ENCODE data around the gene ROBO2. TPM values are rescaled to one million over a fixed set of nuclear protein-coding genes. Genes with fewer than 3 reads are reported as not detected.

Gene ROBO2
- polyA plus RNA-seq, 2 of the 4 experiments (the other 2 are of a cell fraction), result 0.04 TPM; not detected in 1

GRCh38 chr3:77086408-77086807 lies 46.5 kb downstream of the ROBO2 start:
- DNase-seq (ENCODE audit: low read depth in 1 of 2, low spot score in 1 of 2) (no peak), ATAC-seq (no peak), FAIRE-seq (no peak)
- Histone ChIP-seq H3K27ac (no peak overlapping the region), H3K4me1 (no peaks in the 10 kb centered on the region), H3K9me3 (no peaks in the 10 kb centered on the region), H3K4me2 (no peak overlapping the region), H3K4me3 (no peak overlapping the region)
- 46% methylated on average over 6 of the region's 6 CpGs for WGBS (ENCODE audit: missing lambda C conversion rate)
- TF ChIP-seq RFX5 (IDR thresholded peaks at IDR 0.05) (no peak), MAFK (IDR thresholded peaks at IDR 0.05; ENCODE audit: partially characterized antibody) (no peak), MAZ (IDR thresholded peaks at IDR 0.05; ENCODE audit: borderline replicate concordance, low read depth, low read length) (no peak)
- TF ChIP-seq, protein P1, sequence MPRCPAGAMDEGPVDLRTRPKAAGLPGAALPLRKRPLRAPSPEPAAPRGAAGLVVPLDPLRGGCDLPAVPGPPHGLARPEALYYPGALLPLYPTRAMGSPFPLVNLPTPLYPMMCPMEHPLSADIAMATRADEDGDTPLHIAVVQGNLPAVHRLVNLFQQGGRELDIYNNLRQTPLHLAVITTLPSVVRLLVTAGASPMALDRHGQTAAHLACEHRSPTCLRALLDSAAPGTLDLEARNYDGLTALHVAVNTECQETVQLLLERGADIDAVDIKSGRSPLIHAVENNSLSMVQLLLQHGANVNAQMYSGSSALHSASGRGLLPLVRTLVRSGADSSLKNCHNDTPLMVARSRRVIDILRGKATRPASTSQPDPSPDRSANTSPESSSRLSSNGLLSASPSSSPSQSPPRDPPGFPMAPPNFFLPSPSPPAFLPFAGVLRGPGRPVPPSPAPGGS (IDR thresholded peaks at IDR 0.05), result no peak
- ChIA-PET CTCF (no interaction called here), POLR2A (no interaction called here)

DNA sequence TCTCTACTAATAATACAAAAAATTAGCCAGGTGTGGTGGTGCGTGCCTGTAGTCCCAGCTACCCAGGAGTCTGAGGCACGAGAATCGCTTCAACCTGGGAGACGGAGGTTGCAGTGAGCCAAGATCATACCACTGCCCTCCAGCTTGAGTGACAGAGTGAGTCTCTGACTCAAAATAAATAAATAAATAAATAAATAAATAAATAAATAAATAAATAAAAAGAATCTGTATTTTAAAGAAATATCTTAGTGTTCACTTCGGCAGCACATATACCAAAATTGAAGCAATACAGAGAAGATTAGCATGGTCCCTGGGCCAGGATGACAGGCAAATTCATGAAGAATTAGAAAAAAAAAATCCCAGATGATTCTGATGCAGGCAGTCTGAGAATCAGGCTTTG lies 51.9 kb downstream of the ROBO2 start:
- Histone ChIP-seq H3K9me3 (no peaks in the 10 kb centered on the region), H3K27ac (no peak overlapping the region), H3K4me1 (no peaks in the 10 kb centered on the region), H3K4me3 (no peak overlapping the region), H3K4me2 (no peak overlapping the region)
- DNase-seq (ENCODE audit: low read depth in 1 of 2, low spot score in 1 of 2) (no peak), ATAC-seq (no peak), FAIRE-seq (no peak)
- ChIA-PET POLR2A (no interaction called here), CTCF (no interaction called here)
- 36% methylated on average over 4 of the region's 5 CpGs for WGBS (ENCODE audit: missing lambda C conversion rate)
- TF ChIP-seq, protein P2, sequence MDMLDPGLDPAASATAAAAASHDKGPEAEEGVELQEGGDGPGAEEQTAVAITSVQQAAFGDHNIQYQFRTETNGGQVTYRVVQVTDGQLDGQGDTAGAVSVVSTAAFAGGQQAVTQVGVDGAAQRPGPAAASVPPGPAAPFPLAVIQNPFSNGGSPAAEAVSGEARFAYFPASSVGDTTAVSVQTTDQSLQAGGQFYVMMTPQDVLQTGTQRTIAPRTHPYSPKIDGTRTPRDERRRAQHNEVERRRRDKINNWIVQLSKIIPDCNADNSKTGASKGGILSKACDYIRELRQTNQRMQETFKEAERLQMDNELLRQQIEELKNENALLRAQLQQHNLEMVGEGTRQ (IDR thresholded peaks at IDR 0.05), result no peak
- peak; percentile 55 for TF ChIP-seq ZC3H11A (IDR thresholded peaks at IDR 0.05)

- no peaks in the 10 kb centered on the region for H3K9me3 ChIP-seq
- CTCF ChIA-PET, result interaction anchor here (0.6 kb wide), 1 partner anchor 1052 kb away, joined by 3 read pairs; no protein-coding TSS in a partner anchor
- WGBS (ENCODE audit: missing lambda C conversion rate), result 2% methylated on average over 2 of the region's 2 CpGs
- ATAC-seq (no peak), DNase-seq (ENCODE audit: low read depth in 1 of 2, low spot score in 1 of 2) (no peak), FAIRE-seq (no peak)
- TF ChIP-seq TP53 (CRISPR knock-in tag; IDR thresholded peaks at IDR 0.05) (no peak), ESRRA (IDR thresholded peaks at IDR 0.05; ENCODE audit: borderline replicate concordance, low read length) (no peak), JUN (IDR thresholded peaks at IDR 0.05) (no peak), RFX5 (IDR thresholded peaks at IDR 0.05) (no peak), BHLHE40 (IDR thresholded peaks at IDR 0.05; ENCODE audit: low read depth, low read length) (no peak), ZFP36 (IDR thresholded peaks at IDR 0.05; ENCODE audit: borderline replicate concordance, partially characterized antibody) (no peak), GATA3 (IDR thresholded peaks at IDR 0.05; ENCODE audit: borderline replicate concordance) (no peak), NPAS2 (CRISPR knock-in tag; IDR thresholded peaks at IDR 0.05; ENCODE audit: borderline replicate concordance) (no peak), MAFK (IDR thresholded peaks at IDR 0.05; ENCODE audit: partially characterized antibody) (no peak), NR3C1 (IDR thresholded peaks at IDR 0.05) (no peak), EHMT2 (IDR thresholded peaks at IDR 0.05; ENCODE audit: low read depth) (no peak), RARB (CRISPR knock-in tag; IDR thresholded peaks at IDR 0.05) (no peak), ELK1 (IDR thresholded peaks at IDR 0.05; ENCODE audit: low read depth, low read length) (no peak), HOXA7 (CRISPR knock-in tag; IDR thresholded peaks at IDR 0.05) (no peak), CHD4 (IDR thresholded peaks at IDR 0.05; ENCODE audit: borderline replicate concordance) (no peak), MAX (IDR thresholded peaks at IDR 0.05) (no peak), FOXS1 (CRISPR knock-in tag; IDR thresholded peaks at IDR 0.05) (no peak)
- TF ChIP-seq, protein P2 (IDR thresholded peaks at IDR 0.05), result no peak
- TF ChIP-seq, protein P3, sequence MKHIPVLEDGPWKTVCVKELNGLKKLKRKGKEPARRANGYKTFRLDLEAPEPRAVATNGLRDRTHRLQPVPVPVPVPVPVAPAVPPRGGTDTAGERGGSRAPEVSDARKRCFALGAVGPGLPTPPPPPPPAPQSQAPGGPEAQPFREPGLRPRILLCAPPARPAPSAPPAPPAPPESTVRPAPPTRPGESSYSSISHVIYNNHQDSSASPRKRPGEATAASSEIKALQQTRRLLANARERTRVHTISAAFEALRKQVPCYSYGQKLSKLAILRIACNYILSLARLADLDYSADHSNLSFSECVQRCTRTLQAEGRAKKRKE (CRISPR knock-in tag; IDR thresholded peaks at IDR 0.05; ENCODE audit: low read depth), result no peak
- H3K27ac ChIP-seq, result no peak overlapping the region
- no peak overlapping the region for H3K4me2 ChIP-seq
- POLR2A ChIA-PET, result no interaction called here
- H3K4me3 ChIP-seq, result no peak overlapping the region
- H3K4me1 ChIP-seq, result no peaks in the 10 kb centered on the region
Observed at GRCh38 chr3:77093101-77093500, 53.2 kb downstream of the ROBO2 start.
